ENCODE data around the gene PELI2. TPM values are rescaled to one million over a fixed set of nuclear protein-coding genes. Genes with fewer than 3 reads are reported as not detected.

PELI2 gene
- total and polyA plus RNA-seq, 3 experiments from 2014 or later: 1.0 to 3.3 (median 2.7) TPM

DNA sequence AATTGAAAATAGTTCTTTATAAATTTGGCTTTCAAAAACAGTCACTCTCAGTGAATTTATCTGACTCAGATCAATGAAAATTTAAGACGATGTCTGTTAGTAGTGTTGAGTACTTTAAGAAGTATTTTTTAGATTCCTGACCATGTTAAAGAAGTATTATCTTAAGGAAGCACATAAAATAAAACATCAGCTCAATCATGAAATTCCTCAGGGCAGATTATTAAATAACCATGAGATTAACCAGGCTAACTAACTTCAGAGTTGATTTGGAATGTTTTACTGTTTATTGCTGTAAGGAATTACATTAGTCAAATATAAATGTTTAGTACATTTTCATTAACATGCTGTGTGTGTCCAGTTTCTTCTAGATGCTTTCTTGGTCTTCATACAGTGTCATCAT lies 160.2 kb downstream of the PELI2 start:
- Histone ChIP-seq H3K27ac (ENCODE audit: low read depth, low read length) (no peak overlapping the region), H3K4me1 (ENCODE audit: insufficient read depth, low read length) (no peaks in the 10 kb centered on the region), H3K4me3 (ENCODE audit: low read length) (no peak overlapping the region), H3K27me3 (ENCODE audit: insufficient read depth, low read length, poor library complexity, severe bottlenecking) (no peaks in the 10 kb centered on the region), H3K9me3 (ENCODE audit: low read length) (no peaks in the 10 kb centered on the region), H3K36me3 (ENCODE audit: insufficient read depth, low read length) (no peaks in the 10 kb centered on the region)
- Mint-ChIP-seq H3K36me3 (peaks cover 0 to 4% (median 1%) of the 10 kb centered on the region in 3 donors), H3K4me1 (no peaks in the 10 kb centered on the region), H3K27ac (no peak overlapping the region), H3K9me3 (no peaks in the 10 kb centered on the region), H3K27me3 (peaks cover 0 to 2% of the 10 kb centered on the region in 2 donors), H3K4me3 (no peak overlapping the region)
- POLR2A ChIA-PET: no interaction called here
- CTCF ChIA-PET: no interaction called here
- no peak for DNase-seq

- no peaks in the 10 kb centered on the region for H3K9me3 ChIP-seq (ENCODE audit: low read length)
- H3K27ac ChIP-seq (ENCODE audit: low read depth, low read length): no peak overlapping the region
- ChIA-PET CTCF (no interaction called here), POLR2A (no interaction called here)
- no peaks in the 10 kb centered on the region for H3K27me3 ChIP-seq (ENCODE audit: insufficient read depth, low read length, poor library complexity, severe bottlenecking)
- H3K27ac Mint-ChIP-seq: no peak overlapping the region
- no peak for DNase-seq
- peaks cover 0 to 3% (median 1%) of the 10 kb centered on the region in 3 donors for H3K36me3 Mint-ChIP-seq
- no peak overlapping the region for H3K4me3 ChIP-seq (ENCODE audit: low read length)
- no peak overlapping the region for H3K4me3 Mint-ChIP-seq
- no peaks in the 10 kb centered on the region for H3K27me3 Mint-ChIP-seq
- no peaks in the 10 kb centered on the region for H3K36me3 ChIP-seq (ENCODE audit: insufficient read depth, low read length)
- H3K9me3 Mint-ChIP-seq: no peaks in the 10 kb centered on the region
- H3K4me1 ChIP-seq (ENCODE audit: insufficient read depth, low read length): no peaks in the 10 kb centered on the region
- no peaks in the 10 kb centered on the region for H3K4me1 Mint-ChIP-seq
Observed at GRCh38 chr14:56280843-56281242, 162.6 kb downstream of the PELI2 start.

GRCh38 chr14:56282179-56282578 lies 164.0 kb downstream of the PELI2 start:
- H3K4me3 Mint-ChIP-seq: no peak overlapping the region

DNA sequence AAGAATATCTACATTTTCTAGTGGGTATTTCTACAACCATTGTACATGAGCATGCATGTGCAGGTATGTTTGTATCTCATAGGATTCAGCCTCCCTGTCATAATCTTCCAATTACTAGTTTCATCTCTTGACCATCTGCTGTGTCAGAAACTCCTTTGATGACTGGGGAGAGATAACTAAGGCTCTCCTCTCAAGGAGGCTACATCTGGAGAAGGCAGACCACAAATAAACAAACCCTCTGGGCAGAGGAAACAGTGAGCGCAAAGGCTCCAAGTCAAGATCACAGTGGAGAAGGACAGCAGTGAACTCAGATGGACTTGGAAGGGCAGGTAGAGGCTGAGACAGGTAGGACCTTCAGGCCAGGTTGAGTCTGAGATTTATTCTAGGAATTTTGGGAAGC lies 166.4 kb downstream of the PELI2 start:
- no peak for DNase-seq
- Mint-ChIP-seq H3K27ac (no peak overlapping the region), H3K27me3 (no peaks in the 10 kb centered on the region), H3K4me3 (no peak overlapping the region), H3K36me3 (peaks cover 3 to 8% (median 4%) of the 10 kb centered on the region in 3 donors), H3K4me1 (no peaks in the 10 kb centered on the region), H3K9me3 (no peaks in the 10 kb centered on the region)
- no peaks in the 10 kb centered on the region for H3K9me3 ChIP-seq (ENCODE audit: low read length)
- CTCF ChIA-PET: no interaction called here
- no peak overlapping the region for H3K4me3 ChIP-seq (ENCODE audit: low read length)
- no peaks in the 10 kb centered on the region for H3K4me1 ChIP-seq (ENCODE audit: insufficient read depth, low read length)
- H3K27ac ChIP-seq (ENCODE audit: low read depth, low read length): no peak overlapping the region
- POLR2A ChIA-PET: no interaction called here
- H3K36me3 ChIP-seq (ENCODE audit: insufficient read depth, low read length): no peaks in the 10 kb centered on the region
- H3K27me3 ChIP-seq (ENCODE audit: insufficient read depth, low read length, poor library complexity, severe bottlenecking): no peaks in the 10 kb centered on the region

More at GRCh38 chr14:56282179-56282578, 164.0 kb downstream of the PELI2 start:
- Histone ChIP-seq H3K36me3 (ENCODE audit: insufficient read depth, low read length) (no peaks in the 10 kb centered on the region), H3K27ac (ENCODE audit: low read depth, low read length) (no peak overlapping the region), H3K4me3 (ENCODE audit: low read length) (no peak overlapping the region), H3K4me1 (ENCODE audit: insufficient read depth, low read length) (no peaks in the 10 kb centered on the region), H3K9me3 (ENCODE audit: low read length) (no peaks in the 10 kb centered on the region), H3K27me3 (ENCODE audit: insufficient read depth, low read length, poor library complexity, severe bottlenecking) (no peaks in the 10 kb centered on the region)
- no peaks in the 10 kb centered on the region for H3K27me3 Mint-ChIP-seq
- no peak for DNase-seq
- ChIA-PET CTCF (no interaction called here), POLR2A (no interaction called here)
- no peak overlapping the region for H3K27ac Mint-ChIP-seq
- no peaks in the 10 kb centered on the region for H3K4me1 Mint-ChIP-seq
- no peaks in the 10 kb centered on the region for H3K9me3 Mint-ChIP-seq
- peaks cover 0 to 3% (median 1%) of the 10 kb centered on the region in 3 donors for H3K36me3 Mint-ChIP-seq

- no peak overlapping the region for H3K27ac ChIP-seq (ENCODE audit: low read depth, low read length)
- ChIA-PET POLR2A (no interaction called here), CTCF (no interaction called here)
Observed at GRCh38 chr14:56289155-56289554, 170.9 kb downstream of the PELI2 start.

DNA sequence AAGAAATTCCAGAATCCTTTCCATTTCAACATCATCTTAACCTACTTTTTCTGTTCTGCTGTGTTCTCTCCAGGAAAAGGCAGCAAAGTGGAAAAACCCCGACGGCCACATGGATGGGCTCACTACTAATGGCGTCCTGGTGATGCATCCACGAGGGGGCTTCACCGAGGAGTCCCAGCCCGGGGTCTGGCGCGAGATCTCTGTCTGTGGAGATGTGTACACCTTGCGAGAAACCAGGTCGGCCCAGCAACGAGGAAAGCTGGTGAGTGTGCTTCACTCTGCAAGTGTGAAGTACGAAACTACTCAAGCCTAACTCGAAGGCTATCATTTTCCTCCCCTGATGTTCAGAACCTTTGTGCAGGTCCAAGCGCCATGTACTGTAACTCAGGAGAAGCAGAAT lies 172.0 kb downstream of the PELI2 start:
- no peak overlapping the region for H3K27ac ChIP-seq (ENCODE audit: low read depth, low read length)
- no peak for DNase-seq
- Mint-ChIP-seq H3K4me1 (peaks cover 0 to 2% (median 0%) of the 10 kb centered on the region in 3 donors), H3K27ac (no peak overlapping the region), H3K9me3 (no peaks in the 10 kb centered on the region), H3K36me3 (peaks cover 4 to 21% (median 5%) of the 10 kb centered on the region in 3 donors), H3K4me3 (no peak overlapping the region), H3K27me3 (no peaks in the 10 kb centered on the region)
- no peaks in the 10 kb centered on the region for H3K27me3 ChIP-seq (ENCODE audit: insufficient read depth, low read length, poor library complexity, severe bottlenecking)
- no peaks in the 10 kb centered on the region for H3K9me3 ChIP-seq (ENCODE audit: low read length)
- POLR2A ChIA-PET: no interaction called here
- no peak overlapping the region for H3K4me3 ChIP-seq (ENCODE audit: low read length)
- no peaks in the 10 kb centered on the region for H3K4me1 ChIP-seq (ENCODE audit: insufficient read depth, low read length)
- H3K36me3 ChIP-seq (ENCODE audit: insufficient read depth, low read length): no peaks in the 10 kb centered on the region
- CTCF ChIA-PET: no interaction called here

More at GRCh38 chr14:56289155-56289554, 170.9 kb downstream of the PELI2 start:
- H3K27ac Mint-ChIP-seq: peak overlapping the region in 1 of 8 donors; percentile 39
- no peak overlapping the region for H3K4me3 Mint-ChIP-seq
- DNase-seq: no peak
- no peaks in the 10 kb centered on the region for H3K27me3 Mint-ChIP-seq
- Histone ChIP-seq H3K4me3 (ENCODE audit: low read length) (no peak overlapping the region), H3K36me3 (ENCODE audit: insufficient read depth, low read length) (no peaks in the 10 kb centered on the region), H3K27me3 (ENCODE audit: insufficient read depth, low read length, poor library complexity, severe bottlenecking) (no peaks in the 10 kb centered on the region), H3K4me1 (ENCODE audit: insufficient read depth, low read length) (no peaks in the 10 kb centered on the region), H3K9me3 (ENCODE audit: low read length) (no peaks in the 10 kb centered on the region)
- H3K4me1 Mint-ChIP-seq: peaks cover 0 to 2% (median 0%) of the 10 kb centered on the region in 3 donors
- no peaks in the 10 kb centered on the region for H3K9me3 Mint-ChIP-seq
- peaks cover 4 to 19% (median 5%) of the 10 kb centered on the region in 3 donors for H3K36me3 Mint-ChIP-seq

- Histone ChIP-seq H3K4me1 (ENCODE audit: insufficient read depth, low read length) (no peaks in the 10 kb centered on the region), H3K36me3 (ENCODE audit: insufficient read depth, low read length) (no peaks in the 10 kb centered on the region), H3K9me3 (ENCODE audit: low read length) (no peaks in the 10 kb centered on the region), H3K4me3 (ENCODE audit: low read length) (no peak overlapping the region), H3K27ac (ENCODE audit: low read depth, low read length) (no peak overlapping the region), H3K27me3 (ENCODE audit: insufficient read depth, low read length, poor library complexity, severe bottlenecking) (no peaks in the 10 kb centered on the region)
- Mint-ChIP-seq H3K27me3 (peaks cover 0 to 4% of the 10 kb centered on the region in 2 donors), H3K4me3 (no peak overlapping the region), H3K4me1 (peaks cover 0 to 2% (median 0%) of the 10 kb centered on the region in 3 donors), H3K27ac (no peak overlapping the region), H3K36me3 (peaks cover 11 to 38% (median 12%) of the 10 kb centered on the region in 3 donors), H3K9me3 (no peaks in the 10 kb centered on the region)
- no peak for DNase-seq
- ChIA-PET POLR2A (no interaction called here), CTCF (no interaction called here)
Observed at GRCh38 chr14:56292970-56293369, 174.8 kb downstream of the PELI2 start.

DNA sequence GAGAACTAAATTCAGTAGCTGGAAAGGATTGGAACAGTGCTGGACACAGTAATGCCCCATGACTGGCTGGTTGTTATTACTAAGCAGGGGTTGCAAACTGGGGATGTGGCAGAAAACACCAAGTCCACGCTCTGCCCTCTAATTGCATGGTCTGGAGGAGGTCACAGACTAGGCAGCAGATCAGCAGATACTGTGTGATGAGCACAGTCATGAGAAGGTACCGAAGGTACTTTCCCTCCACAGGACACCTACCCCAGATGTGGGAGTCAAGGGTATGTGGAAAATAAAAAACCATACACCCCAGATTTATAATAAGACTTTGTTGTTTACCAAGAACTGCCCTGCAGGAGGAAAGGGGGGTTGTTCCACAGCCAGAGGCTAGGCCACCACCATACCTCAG lies 175.3 kb downstream of the PELI2 start:
- CTCF ChIA-PET: no interaction called here

DNA sequence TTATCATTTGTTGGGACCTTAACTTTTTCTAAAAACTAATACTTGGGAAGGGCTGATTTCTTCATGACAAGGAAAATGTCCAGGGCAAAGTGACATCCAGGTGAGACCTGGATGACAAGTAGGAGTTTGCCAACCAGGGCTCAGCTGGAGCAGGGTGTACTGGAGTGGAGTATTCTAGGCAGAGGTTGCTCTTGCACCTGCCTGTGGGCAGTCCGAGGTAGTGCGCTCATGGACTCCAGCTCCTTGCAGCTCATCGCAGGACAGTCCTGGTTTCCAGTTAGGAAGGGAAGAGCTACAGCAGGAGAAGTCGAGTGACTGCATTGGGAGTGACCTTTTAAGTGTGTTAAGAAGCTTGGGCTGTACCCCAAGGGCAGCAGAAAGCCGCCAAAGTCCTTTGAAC lies 175.9 kb downstream of the PELI2 start:
- peaks cover 0 to 4% of the 10 kb centered on the region in 2 donors for H3K27me3 Mint-ChIP-seq
- ChIA-PET CTCF (no interaction called here), POLR2A (no interaction called here)
- H3K36me3 Mint-ChIP-seq: peaks cover 11 to 37% (median 12%) of the 10 kb centered on the region in 3 donors
- H3K27ac Mint-ChIP-seq: no peak overlapping the region
- H3K4me3 ChIP-seq (ENCODE audit: low read length): no peak overlapping the region
- H3K4me3 Mint-ChIP-seq: no peak overlapping the region
- no peak for DNase-seq
- no peaks in the 10 kb centered on the region for H3K9me3 ChIP-seq (ENCODE audit: low read length)
- peaks cover 0 to 2% (median 0%) of the 10 kb centered on the region in 3 donors for H3K4me1 Mint-ChIP-seq
- H3K27me3 ChIP-seq (ENCODE audit: insufficient read depth, low read length, poor library complexity, severe bottlenecking): no peaks in the 10 kb centered on the region
- no peaks in the 10 kb centered on the region for H3K9me3 Mint-ChIP-seq
- H3K4me1 ChIP-seq (ENCODE audit: insufficient read depth, low read length): no peaks in the 10 kb centered on the region
- no peaks in the 10 kb centered on the region for H3K36me3 ChIP-seq (ENCODE audit: insufficient read depth, low read length)
- no peak overlapping the region for H3K27ac ChIP-seq (ENCODE audit: low read depth, low read length)

More for the DNA sequence above, 175.3 kb downstream of the PELI2 start:
- H3K9me3 ChIP-seq (ENCODE audit: low read length): no peaks in the 10 kb centered on the region
- POLR2A ChIA-PET: no interaction called here
- Mint-ChIP-seq H3K9me3 (no peaks in the 10 kb centered on the region), H3K4me1 (peaks cover 0 to 2% (median 0%) of the 10 kb centered on the region in 3 donors), H3K27me3 (peaks cover 0 to 4% of the 10 kb centered on the region in 2 donors), H3K36me3 (peaks cover 11 to 36% (median 12%) of the 10 kb centered on the region in 3 donors), H3K27ac (no peak overlapping the region), H3K4me3 (no peak overlapping the region)
- no peaks in the 10 kb centered on the region for H3K27me3 ChIP-seq (ENCODE audit: insufficient read depth, low read length, poor library complexity, severe bottlenecking)
- no peaks in the 10 kb centered on the region for H3K4me1 ChIP-seq (ENCODE audit: insufficient read depth, low read length)
- no peak overlapping the region for H3K27ac ChIP-seq (ENCODE audit: low read depth, low read length)
- DNase-seq: no peak
- H3K36me3 ChIP-seq (ENCODE audit: insufficient read depth, low read length): no peaks in the 10 kb centered on the region
- H3K4me3 ChIP-seq (ENCODE audit: low read length): no peak overlapping the region
